HepG2 (cell line): ENCODE data around the gene KMT2B. TPM values are rescaled to one million over a fixed set of nuclear protein-coding genes. Genes with fewer than 3 reads are reported as not detected.

Experiments
- NCOR1 ChIP-seq: fragments of 200-600 bp; sonication (generic); IDR thresholded peaks from 2 replicates; pipeline ENCODE4 v1.7.0; 2017; ENCODE audit warnings: antibody characterized with exemption, low read length, borderline replicate concordance
- NFYC ChIP-seq: IDR thresholded peaks from 2 replicates; pipeline ENCODE4 v1.6.1; 2016; ENCODE audit warnings: missing genetic modification reagents, missing compliant biosample characterization
- RORA ChIP-seq: sonication (generic); formaldehyde crosslinking; IDR thresholded peaks from 2 replicates; pipeline ENCODE4 v1.5.0; 2020; ENCODE audit warnings: mild to moderate bottlenecking, missing genetic modification reagents, moderate library complexity
- SP1 ChIP-seq, 2 experiments: fragments of 450-650 bp in 1 of 2; sonication (generic) in 1 of 2; formaldehyde crosslinking in 1 of 2; IDR thresholded peaks; 2 replicates each; pipeline versions ENCODE4 v1.4.0 to v1.6.1; 2016 to 2020; ENCODE audit warnings: missing genetic modification reagents in 1 of 2
- SRSF1 ChIP-seq: fragments of 200-400 bp; formaldehyde crosslinking; optimal IDR thresholded peaks from 2 replicates; pipeline ENCODE3; 2017; ENCODE audit warnings: mild to moderate bottlenecking, low read depth, low read length, moderate library complexity
- USF2 ChIP-seq, 2 experiments: sonication (generic) in 1 of 2; formaldehyde crosslinking in 1 of 2; IDR thresholded peaks; 2 replicates each; pipeline versions ENCODE4 v1.5.1 to v1.6.1; 2011 to 2020; ENCODE audit warnings: borderline replicate concordance in 1 of 2, low read depth in 1 of 2, low read length in 1 of 2, mild to moderate bottlenecking in 1 of 2, missing genetic modification reagents in 1 of 2, moderate library complexity in 1 of 2
- ZBTB49 ChIP-seq: sonication (generic); formaldehyde crosslinking; IDR thresholded peaks from 2 replicates; pipeline ENCODE4 v1.4.0; 2020; ENCODE audit warnings: missing genetic modification reagents, borderline replicate concordance
- ZFX ChIP-seq: sonication (generic); formaldehyde crosslinking; IDR thresholded peaks from 2 replicates; pipeline ENCODE4 v1.4.0; 2020; ENCODE audit warnings: mild to moderate bottlenecking, low read depth, missing genetic modification reagents, moderate library complexity
- ZSCAN29 ChIP-seq: sonication (generic); formaldehyde crosslinking; conservative IDR thresholded peaks from 2 replicates; pipeline ENCODE4 v1.4.0; 2020; ENCODE audit warnings: mild to moderate bottlenecking, missing genetic modification reagents
- polyA plus RNA-seq, 8 experiments: library from polyadenylated mRNA; depleted of rRNA in 3 of 8; stranded (reverse) in 7 of 8; unstranded in 1 of 8; fragments of >200 nt; fragmentation: Illumina TruSeq in 4 of 8; extraction: Trizol in 4 of 8; gene quantifications; 2 replicates each; pipeline versions ENCODE4 v1.2.1 to v1.2.3, GENCODE V29; 2011 to 2016; ENCODE audit warnings: low read depth in 4 of 8, missing spikeins in 1 of 8, mixed read lengths in 1 of 8; ENCODE audit not compliant: insufficient read depth in 1 of 8
- total RNA-seq, 5 experiments: library from RNA; depleted of rRNA; stranded (reverse); fragments of >200 nt; fragmentation: Illumina TruSeq; extraction: Trizol; gene quantifications; 2 replicates each; pipeline ENCODE4 v1.2.3, GENCODE V29; 2016; ENCODE audit warnings: low read depth in 1 of 5

KMT2B gene
- total and polyA plus RNA-seq, 2 of the 13 experiments (the other 11 are each of a cell fraction or from before 2014, with no cell fraction given): 6.2 to 16.9 TPM

GRCh38 chr19:35775298-35776101, 57.7 kb downstream of the KMT2B start, which contains the start of gene ARHGAP33 (continued):
- TF ChIP-seq USF2 (IDR thresholded peaks at IDR 0.05; ENCODE audit: low read depth, low read length): no peak
- TF ChIP-seq USF2 (CRISPR knock-in tag; IDR thresholded peaks at IDR 0.05; ENCODE audit: borderline replicate concordance): no peak
- TF ChIP-seq ZBTB49 (CRISPR knock-in tag): no peak
- peak; percentile 32; the same call in 1 of the 2 replicates for TF ChIP-seq ZFX (CRISPR knock-in tag)
- TF ChIP-seq SP1 (IDR thresholded peaks at IDR 0.05): no peak
- TF ChIP-seq SP1 (CRISPR knock-in tag; IDR thresholded peaks at IDR 0.05): peak; percentile 84
- TF ChIP-seq NFYC: peak; percentile 82
- TF ChIP-seq NCOR1: no peak
- no peak for TF ChIP-seq SRSF1
- no peak for TF ChIP-seq RORA (CRISPR knock-in tag)
- TF ChIP-seq ZSCAN29 (CRISPR knock-in tag): no peak
